SK-N-MC (cell line): ENCODE data around the gene EEIG2.
"Not testable (repeated sequence)": the region's sequence is repeated elsewhere in the genome, so short reads cannot be mapped to it uniquely, and the experiment has no call there.

Experiments used
- DNase-seq: peaks from one replicate; pipeline ENCODE4 v3.0.0-alpha.2; 2011; ENCODE audit warnings: low read depth, low spot score
- H3K27ac ChIP-seq: fragments of 200-600 bp; sonication (generic); 2 replicates; pipeline ENCODE4 v1.5.1; 2016; ENCODE audit warnings: mixed run types
- H3K36me3 ChIP-seq: fragments of 200-600 bp; sonication (generic); 2 replicates; pipeline ENCODE4 v1.6.1; 2017; ENCODE audit warnings: antibody characterized with exemption, low read length, mixed read lengths; ENCODE audit not compliant: insufficient read depth
- H3K4me3 ChIP-seq: fragments of 200-600 bp; sonication (generic); 2 replicates; pipeline ENCODE4 v1.5.1; 2016
- H3K9ac ChIP-seq: fragments of 200-600 bp; sonication (generic); 2 replicates; pipeline ENCODE4 v1.8.0; 2017; ENCODE audit warnings: mixed run types, mixed read lengths; ENCODE audit not compliant: insufficient read length
- H3K9me3 ChIP-seq: fragments of 200-600 bp; sonication (generic); 2 replicates; pipeline ENCODE4 v1.6.1; 2017; ENCODE audit warnings: low read depth, mild to moderate bottlenecking, antibody characterized with exemption, low read length, moderate library complexity, mixed read lengths
- EZH2 ChIP-seq: fragments of 200-600 bp; sonication (generic); IDR thresholded peaks from one replicate; pipeline ENCODE4 v1.6.1; 2017; ENCODE audit warnings: antibody characterized with exemption
- FOXP2 ChIP-seq: optimal IDR thresholded peaks from 2 replicates; pipeline ENCODE3; 2011; ENCODE audit warnings: mild to moderate bottlenecking, moderate library complexity; ENCODE audit not compliant: insufficient read depth; ENCODE audit errors: extremely low read length, control extremely low read depth
- POLR2AphosphoS5 ChIP-seq: IDR thresholded peaks from 2 replicates; pipeline ENCODE4 v1.6.1; 2012; ENCODE audit warnings: mild to moderate bottlenecking, low read depth, low read length, borderline replicate concordance

Gene EEIG2

DNA sequence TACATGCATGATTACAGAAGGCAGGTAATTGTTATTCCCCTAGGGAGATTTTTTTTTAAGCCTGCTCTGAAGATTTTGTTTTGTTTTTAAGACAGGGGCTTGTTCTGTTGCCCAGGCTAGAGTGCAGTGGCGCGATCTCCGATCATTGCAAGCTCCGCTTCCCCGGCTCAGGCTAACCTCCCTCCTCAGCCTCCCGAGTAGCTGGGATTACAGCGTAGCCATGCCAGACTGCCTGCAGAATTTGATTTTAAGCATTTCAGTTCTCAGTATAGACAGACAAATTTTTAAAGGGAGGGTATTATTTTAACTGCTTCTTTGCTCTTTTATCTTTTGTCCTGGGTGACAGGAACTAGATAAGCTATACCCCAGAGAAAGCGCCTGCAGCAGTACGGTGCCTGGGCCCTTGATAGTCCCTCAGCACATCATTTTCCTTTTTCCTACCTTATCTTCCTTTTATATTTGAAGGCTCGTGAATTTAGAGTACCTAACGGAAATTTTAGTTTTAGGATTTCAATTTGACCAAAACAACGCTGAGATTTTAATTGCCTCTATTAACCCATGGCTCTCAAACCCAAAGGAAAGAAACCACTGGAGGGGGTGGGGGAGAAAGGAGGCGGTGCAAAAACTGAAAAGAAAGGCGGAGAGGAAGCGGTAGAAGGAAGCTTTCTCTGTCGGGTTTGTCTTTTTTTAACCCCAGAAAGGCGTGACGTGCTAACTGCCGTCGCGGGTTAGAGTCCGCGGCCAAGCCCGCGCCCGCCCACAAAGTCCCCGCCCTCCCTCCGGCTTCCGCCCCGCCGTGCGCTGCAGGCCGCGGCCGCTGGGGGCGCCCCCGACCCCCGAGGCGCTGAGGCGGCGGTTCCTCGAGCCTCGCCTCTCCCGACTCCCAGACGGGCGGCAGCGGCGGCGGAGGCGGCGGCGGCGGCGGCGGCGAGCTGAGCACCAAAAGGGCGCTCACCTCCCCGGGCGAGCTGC lies at the start of gene EEIG2:
TSS of gene EEIG2 (plus strand) at position 886 of the 972 bp plus-strand sequence. CDS start 329 bp downstream, outside the sequence.
- peak within 1 kb of the TSS; percentile 77 for H3K4me3 ChIP-seq
- H3K27ac ChIP-seq, result peak within 1 kb of the TSS; percentile 40; the same call in 1 of the 2 replicates
- DNase-seq, result peak; percentile 34
- H3K36me3 ChIP-seq, result no peaks in the 10 kb centered on the region
- H3K9me3 ChIP-seq, result no peaks in the 10 kb centered on the region
- TF ChIP-seq POLR2AphosphoS5, result peak; percentile 46; the same call in 1 of the 2 replicates
- TF ChIP-seq EZH2, result no peak
- no peak for TF ChIP-seq FOXP2
- peak within 1 kb of the TSS; percentile 43 for H3K9ac ChIP-seq

GRCh38 chr1:108511764-108512163 lies 48.1 kb upstream of the EEIG2 start:
- Histone ChIP-seq H3K4me3 (no peak overlapping the region), H3K36me3 (no peaks in the 10 kb centered on the region), H3K27ac (no peak overlapping the region), H3K9ac (no peak overlapping the region), H3K9me3 (no peaks in the 10 kb centered on the region)
- no peak for TF ChIP-seq EZH2
- TF ChIP-seq POLR2AphosphoS5, result no peak
- no peak for TF ChIP-seq FOXP2
- DNase-seq, result no peak

- Histone ChIP-seq H3K4me3 (no peak overlapping the region), H3K9ac (no peak overlapping the region), H3K36me3 (no peaks in the 10 kb centered on the region), H3K9me3 (no peaks in the 10 kb centered on the region), H3K27ac (no peak overlapping the region)
- DNase-seq, result no peak
- TF ChIP-seq FOXP2 (no peak), EZH2 (no peak), POLR2AphosphoS5 (no peak)
These were observed 47.5 kb upstream of the EEIG2 start for GRCh38 chr1:108512239-108513043.

GRCh38 chr1:108513044-108513415 lies 46.9 kb upstream of the EEIG2 start:
- no peak overlapping the region for H3K4me3 ChIP-seq
- no peak for TF ChIP-seq EZH2
- no peak for TF ChIP-seq POLR2AphosphoS5
- no peak for TF ChIP-seq FOXP2

GRCh38 chr1:108513914-108514313 lies 46.0 kb upstream of the EEIG2 start:
- H3K9ac ChIP-seq, DNase-seq, H3K9me3 ChIP-seq, H3K27ac ChIP-seq, H3K4me3 ChIP-seq, H3K36me3 ChIP-seq: not testable (repeated sequence)

More at GRCh38 chr1:108513044-108513415, 46.9 kb upstream of the EEIG2 start:
- H3K9ac ChIP-seq, result no peak overlapping the region
- no peaks in the 10 kb centered on the region for H3K36me3 ChIP-seq
- H3K9me3 ChIP-seq, result no peaks in the 10 kb centered on the region
- H3K27ac ChIP-seq, result no peak overlapping the region
- no peak for DNase-seq

DNA sequence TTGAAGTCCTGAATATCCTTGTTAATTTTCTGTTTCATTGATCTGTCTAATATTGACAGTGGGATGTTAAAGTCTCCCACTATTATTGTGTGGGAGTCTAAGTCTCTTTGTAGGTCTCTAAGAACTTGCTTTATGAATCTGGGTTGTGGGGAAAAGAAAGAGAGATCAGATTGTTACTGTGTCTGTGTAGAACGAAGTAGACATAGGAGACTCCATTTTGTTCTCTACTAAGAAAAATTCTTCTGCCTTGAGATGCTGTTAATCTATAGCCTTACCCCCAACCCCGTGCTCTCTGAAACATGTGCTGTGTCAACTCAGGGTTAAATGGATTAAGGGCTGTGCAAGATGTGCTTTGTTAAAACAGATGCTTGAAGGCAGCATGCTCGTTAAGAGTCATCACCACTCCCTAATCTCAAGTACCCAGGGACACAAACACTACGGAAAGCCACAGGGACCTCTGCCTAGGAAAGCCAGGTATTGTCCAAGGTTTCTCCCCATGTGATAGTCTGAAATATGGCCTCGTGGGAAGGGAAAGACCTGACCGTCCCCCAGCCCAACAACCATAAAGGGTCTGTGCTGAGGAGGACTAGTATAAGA lies 42.5 kb upstream of the EEIG2 start:
- not testable (repeated sequence) for H3K36me3 ChIP-seq, H3K4me3 ChIP-seq, H3K9ac ChIP-seq, DNase-seq, H3K27ac ChIP-seq, H3K9me3 ChIP-seq

DNA sequence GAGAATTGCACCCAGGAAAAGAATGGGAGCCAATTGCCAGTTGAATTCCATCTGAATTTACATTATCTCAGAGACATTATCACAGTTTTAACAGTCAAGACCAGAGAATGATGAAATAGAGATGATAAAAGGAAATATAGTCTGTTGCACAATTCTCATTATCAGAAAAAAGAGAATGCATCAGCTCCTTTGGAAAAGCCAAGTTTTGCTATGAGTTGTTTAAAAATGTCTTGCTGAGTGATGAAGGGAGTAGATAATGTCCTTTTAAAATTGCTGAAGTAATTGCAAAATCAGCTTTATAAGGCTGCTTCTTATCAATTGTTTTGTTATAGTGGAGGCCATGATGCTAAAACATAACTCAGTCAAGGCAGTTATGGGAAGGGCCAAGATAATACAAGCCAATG lies 37.9 kb upstream of the EEIG2 start:
- DNase-seq, result no peak

DNA sequence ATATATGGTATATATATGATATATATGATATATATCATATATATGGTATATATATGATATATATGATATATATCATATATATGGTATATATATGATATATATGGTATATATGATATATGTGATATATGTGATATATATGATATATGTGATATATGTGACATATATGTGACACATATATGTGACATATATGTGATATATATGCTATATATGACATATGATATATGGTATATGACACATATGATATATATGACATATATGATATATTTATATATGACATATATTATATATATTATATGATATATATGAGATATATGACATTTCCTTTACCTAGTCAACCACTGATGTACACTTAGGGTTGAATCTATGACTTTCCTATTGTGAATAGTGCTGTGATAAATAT lies 36.1 kb upstream of the EEIG2 start:
- Histone ChIP-seq H3K9me3 (no peaks in the 10 kb centered on the region), H3K4me3 (no peak overlapping the region), H3K9ac (no peak overlapping the region), H3K36me3 (no peaks in the 10 kb centered on the region), H3K27ac (no peak overlapping the region)
- no peak for DNase-seq
- TF ChIP-seq POLR2AphosphoS5 (no peak), EZH2 (no peak), FOXP2 (no peak)

More for the DNA sequence above, 37.9 kb upstream of the EEIG2 start:
- Histone ChIP-seq H3K36me3 (no peaks in the 10 kb centered on the region), H3K4me3 (no peak overlapping the region), H3K9ac (no peak overlapping the region), H3K27ac (no peak overlapping the region), H3K9me3 (no peaks in the 10 kb centered on the region)
- TF ChIP-seq POLR2AphosphoS5 (no peak), FOXP2 (no peak), EZH2 (no peak)
